Esophagus squamous epithelium (tissue), 4 donors: ENCODE results near the gene NEK4.

Experiments
- POLR2A ChIP-seq, 4 donors: fragments of 450-650 bp; IDR thresholded peaks; one replicate each; pipeline ENCODE4 v1.6.1; 2017; ENCODE audit warnings: antibody characterized with exemption in 4 of 4, mild to moderate bottlenecking in 4 of 4, moderate library complexity in 3 of 4
- TF ChIP-seq, protein P1 (sequence below), 6 experiments: fragments of 450-650 bp in 4 of 6; fragments of 200-600 bp in 2 of 6; sonication (generic) in 2 of 6; IDR thresholded peaks; one replicate each; pipeline ENCODE4 v1.5.1; 2016 to 2019; ENCODE audit warnings: antibody characterized with exemption in 6 of 6, mild to moderate bottlenecking in 4 of 6, moderate library complexity in 4 of 6

GRCh38 chr3:52670621-52671521, 99.9 kb downstream of the NEK4 start:
- TF ChIP-seq, protein P1, sequence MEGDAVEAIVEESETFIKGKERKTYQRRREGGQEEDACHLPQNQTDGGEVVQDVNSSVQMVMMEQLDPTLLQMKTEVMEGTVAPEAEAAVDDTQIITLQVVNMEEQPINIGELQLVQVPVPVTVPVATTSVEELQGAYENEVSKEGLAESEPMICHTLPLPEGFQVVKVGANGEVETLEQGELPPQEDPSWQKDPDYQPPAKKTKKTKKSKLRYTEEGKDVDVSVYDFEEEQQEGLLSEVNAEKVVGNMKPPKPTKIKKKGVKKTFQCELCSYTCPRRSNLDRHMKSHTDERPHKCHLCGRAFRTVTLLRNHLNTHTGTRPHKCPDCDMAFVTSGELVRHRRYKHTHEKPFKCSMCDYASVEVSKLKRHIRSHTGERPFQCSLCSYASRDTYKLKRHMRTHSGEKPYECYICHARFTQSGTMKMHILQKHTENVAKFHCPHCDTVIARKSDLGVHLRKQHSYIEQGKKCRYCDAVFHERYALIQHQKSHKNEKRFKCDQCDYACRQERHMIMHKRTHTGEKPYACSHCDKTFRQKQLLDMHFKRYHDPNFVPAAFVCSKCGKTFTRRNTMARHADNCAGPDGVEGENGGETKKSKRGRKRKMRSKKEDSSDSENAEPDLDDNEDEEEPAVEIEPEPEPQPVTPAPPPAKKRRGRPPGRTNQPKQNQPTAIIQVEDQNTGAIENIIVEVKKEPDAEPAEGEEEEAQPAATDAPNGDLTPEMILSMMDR (IDR thresholded peaks at IDR 0.05): no peak
- no peak for TF ChIP-seq POLR2A (IDR thresholded peaks at IDR 0.05)
